LoVo (cell line): ENCODE measurements around the gene SHC1.

ENCODE experiments used
- DNase-seq: peaks from one replicate; pipeline ENCODE4 v3.0.0-alpha.2; 2016; ENCODE audit warnings: low spot score

The SHC1 gene

GRCh38 chr1:154956544-154956941 is 14.0 kb downstream of the SHC1 start:
- no peak for DNase-seq

- DNase-seq, result peak; percentile 91
These were observed 14.6 kb downstream of the SHC1 start, which contains the start of gene PBXIP1 for GRCh38 chr1:154955718-154956543. Gene PBXIP1 (minus strand): TSS chr1:154956099. CDS start chr1:154953721, 2,378 bp downstream.

- DNase-seq, result no peak
These were observed 15.4 kb downstream of the SHC1 start for GRCh38 chr1:154955039-154955717.

- no peak for DNase-seq
These were observed 16.0 kb downstream of the SHC1 start for GRCh38 chr1:154954541-154954940.

- no peak for DNase-seq
These were observed 16.9 kb downstream of the SHC1 start for GRCh38 chr1:154953611-154954038.

- DNase-seq, result no peak
These were observed 17.9 kb downstream of the SHC1 start for GRCh38 chr1:154952664-154953063.

GRCh38 chr1:154951901-154952657 is 18.5 kb downstream of the SHC1 start:
- no peak for DNase-seq

GRCh38 chr1:154948079-154948478 is 22.5 kb downstream of the SHC1 start:
- DNase-seq, result no peak

- no peak for DNase-seq
These were observed 24.3 kb downstream of the SHC1 start for GRCh38 chr1:154945962-154946850.

GRCh38 chr1:154945160-154945961 is 25.2 kb downstream of the SHC1 start:
- no peak for DNase-seq

GRCh38 chr1:154944401-154945159 is 26.0 kb downstream of the SHC1 start:
- DNase-seq, result no peak

- DNase-seq, result peak; percentile 26
These were observed 26.7 kb downstream of the SHC1 start for GRCh38 chr1:154943649-154944400.

- DNase-seq, result no peak
These were observed 29.1 kb downstream of the SHC1 start for GRCh38 chr1:154941333-154942013.

- DNase-seq, result no peak
These were observed 29.8 kb downstream of the SHC1 start for GRCh38 chr1:154940651-154941194.

- DNase-seq, result no peak
These were observed 30.4 kb downstream of the SHC1 start for GRCh38 chr1:154940213-154940560.

GRCh38 chr1:154938604-154939399 is 31.7 kb downstream of the SHC1 start:
- no peak for DNase-seq

GRCh38 chr1:154937988-154938386 is 32.6 kb downstream of the SHC1 start:
- DNase-seq, result no peak
